H1 (cell line): ENCODE data around the gene POLR2F. TPM values are rescaled to one million over a fixed set of nuclear protein-coding genes. Genes with fewer than 3 reads are reported as not detected.

Experiments used
- CTCF ChIA-PET: fragments of 300-600 bp; sonication (Branson Sonifier 250); formaldehyde crosslinking; loops from one replicate; lab custom pipeline; 2021; ENCODE audit not compliant: partially characterized antibody; lab: Charles Lee
- POLR2A ChIA-PET: fragments of 300-600 bp; sonication (Branson Sonifier 250); formaldehyde crosslinking; loops from one replicate; lab custom pipeline; 2021; ENCODE audit warnings: inconsistent platforms; ENCODE audit not compliant: partially characterized antibody; lab: Charles Lee
- DNase-seq, 2 experiments: peaks; one replicate each; pipeline versions ENCODE4 v3.0.0 to v3.0.0-alpha.2; 2010 to 2022; ENCODE audit warnings: low spot score in 2 of 2, low read depth in 1 of 2, mixed read lengths in 1 of 2
- FAIRE-seq: peaks from 2 replicates; lab custom pipeline; 2011; peaks lifted over from hg19 to GRCh38; lab: Jason Lieb, UNC
- H2AFZ ChIP-seq: 2 replicates; pipeline ENCODE4 v1.8.1; 2012; ENCODE audit warnings: low read length, inconsistent platforms
- H2AK5ac ChIP-seq: 2 replicates; pipeline ENCODE4 v1.6.1; 2013; ENCODE audit warnings: low read depth, low read length
- H2BK120ac ChIP-seq: replicated peaks from 2 replicates; pipeline ENCODE3; 2013; ENCODE audit warnings: low read depth, low read length, inconsistent platforms
- H2BK12ac ChIP-seq: 2 replicates; pipeline ENCODE4 v1.6.1; 2013; ENCODE audit warnings: low read depth, low read length
- H2BK15ac ChIP-seq: 2 replicates; pipeline ENCODE4 v1.6.1; 2013; ENCODE audit warnings: low read length
- H2BK20ac ChIP-seq: 2 replicates; pipeline ENCODE4 v1.6.1; 2013; ENCODE audit warnings: low read length
- H2BK5ac ChIP-seq: 2 replicates; pipeline ENCODE4 v1.6.1; 2013; ENCODE audit warnings: low read depth, low read length
- H3K14ac ChIP-seq: 2 replicates; pipeline ENCODE4 v1.6.1; 2013; ENCODE audit warnings: inconsistent platforms; ENCODE audit not compliant: insufficient read length
- H3K18ac ChIP-seq: 2 replicates; pipeline ENCODE4 v1.6.1; 2013; ENCODE audit warnings: low read length; ENCODE audit errors: extremely low read depth
- H3K23ac ChIP-seq: 2 replicates; pipeline ENCODE4 v1.6.1; 2013; ENCODE audit warnings: inconsistent platforms; ENCODE audit not compliant: insufficient read length
- H3K23me2 ChIP-seq: 2 replicates; pipeline ENCODE4 v1.6.1; 2013; ENCODE audit warnings: low read depth, low read length
- H3K27ac ChIP-seq: 2 replicates; pipeline ENCODE4 v1.6.1; 2011; ENCODE audit warnings: low read depth, low read length, inconsistent platforms
- H3K27me3 ChIP-seq, 4 experiments: replicated peaks in 1 of 4; 1 replicate in 1 of 4; 2 replicates in 3 of 4; pipeline versions ENCODE4 v1.6.1 to v1.8.1; 2011 to 2013; ENCODE audit warnings: low read length in 3 of 4, mild to moderate bottlenecking in 3 of 4, inconsistent platforms in 2 of 4, mixed read lengths in 2 of 4, moderate library complexity in 1 of 4; ENCODE audit not compliant: control insufficient read depth in 3 of 4, insufficient read depth in 3 of 4; ENCODE audit errors: extremely low read depth in 1 of 4
- H3K36me3 ChIP-seq, 4 experiments: 2 replicates each; pipeline versions ENCODE4 v1.6.1 to v1.8.1; 2011 to 2013; ENCODE audit warnings: mild to moderate bottlenecking in 4 of 4, low read length in 3 of 4, moderate library complexity in 2 of 4, control low read depth in 1 of 4, inconsistent platforms in 1 of 4; ENCODE audit not compliant: insufficient read depth in 4 of 4, control insufficient read depth in 2 of 4
- H3K4ac ChIP-seq: replicated peaks from 2 replicates; pipeline ENCODE3; 2013; ENCODE audit warnings: low read length, low read depth, mixed read lengths, inconsistent platforms; ENCODE audit not compliant: insufficient read length
- H3K4me1 ChIP-seq, 4 experiments: replicated peaks in 1 of 4; 1 replicate in 1 of 4; 2 replicates in 3 of 4; pipeline versions ENCODE4 v1.6.1 to v1.8.1; 2011 to 2013; ENCODE audit warnings: low read length in 3 of 4, inconsistent platforms in 2 of 4, mixed read lengths in 1 of 4; ENCODE audit not compliant: insufficient read depth in 4 of 4, control insufficient read depth in 3 of 4
- H3K4me2 ChIP-seq, 2 experiments: 2 replicates each; pipeline versions ENCODE4 v1.6.1 to v1.8.1; 2011 to 2013; ENCODE audit warnings: low read depth in 2 of 2, low read length in 2 of 2, control low read depth in 1 of 2, inconsistent platforms in 1 of 2, mild to moderate bottlenecking in 1 of 2; ENCODE audit not compliant: insufficient read depth in 1 of 2
- H3K4me3 ChIP-seq, 4 experiments: fragments of 200-600, 300-600 bp in 1 of 4; sonication (generic), shearing (Covaris generic), sonication (Bioruptor Twin) in 1 of 4; 2 replicates each; pipeline versions ENCODE4 v1.5.1 to v1.8.1; 2011 to 2016; ENCODE audit warnings: low read length in 4 of 4, low read depth in 3 of 4, control low read depth in 2 of 4, inconsistent platforms in 2 of 4, mild to moderate bottlenecking in 2 of 4, mixed read lengths in 1 of 4, moderate library complexity in 1 of 4; ENCODE audit not compliant: insufficient read depth in 2 of 4; ENCODE audit errors: extremely low read depth in 1 of 4
- H3K56ac ChIP-seq: replicated peaks from 2 replicates; pipeline ENCODE3; 2013; ENCODE audit warnings: low read depth, mild to moderate bottlenecking, mixed read lengths, low read length, inconsistent platforms; ENCODE audit not compliant: insufficient read length
- H3K79me1 ChIP-seq: 2 replicates; pipeline ENCODE4 v1.6.1; 2013; ENCODE audit warnings: low read depth, low read length, control low read depth
- H3K79me2 ChIP-seq, 2 experiments: 2 replicates each; pipeline versions ENCODE4 v1.6.1 to v1.8.1; 2012 to 2013; ENCODE audit warnings: low read length in 2 of 2, mild to moderate bottlenecking in 2 of 2, inconsistent platforms in 1 of 2; ENCODE audit not compliant: insufficient read depth in 2 of 2, control insufficient read depth in 1 of 2
- H3K9ac ChIP-seq, 4 experiments: replicated peaks in 1 of 4; 1 replicate in 1 of 4; 2 replicates in 3 of 4; pipeline versions ENCODE4 v1.6.1 to v1.8.1; 2011 to 2013; ENCODE audit warnings: low read depth in 3 of 4, low read length in 3 of 4, control low read depth in 2 of 4, mild to moderate bottlenecking in 2 of 4, moderate library complexity in 2 of 4, inconsistent platforms in 1 of 4; ENCODE audit errors: extremely low read depth in 1 of 4
- H3K9me3 ChIP-seq, 2 experiments: 2 replicates each; pipeline versions ENCODE4 v1.6.1 to v1.8.1; 2012 to 2013; ENCODE audit warnings: mild to moderate bottlenecking in 2 of 2, moderate library complexity in 2 of 2, control low read depth in 1 of 2, inconsistent platforms in 1 of 2, low read depth in 1 of 2, low read length in 1 of 2, mixed read lengths in 1 of 2; ENCODE audit not compliant: insufficient read depth in 2 of 2
- H4K20me1 ChIP-seq, 2 experiments: replicated peaks in 1 of 2; 2 replicates each; pipeline versions ENCODE3 to v1.8.1; 2011 to 2013; ENCODE audit warnings: inconsistent platforms in 2 of 2, low read length in 2 of 2, mild to moderate bottlenecking in 1 of 2; ENCODE audit not compliant: insufficient read depth in 2 of 2, control insufficient read depth in 1 of 2
- H4K5ac ChIP-seq: 2 replicates; pipeline ENCODE4 v1.6.1; 2013; ENCODE audit warnings: low read length, low read depth, mixed read lengths, inconsistent platforms; ENCODE audit not compliant: insufficient read length
- H4K8ac ChIP-seq: 2 replicates; pipeline ENCODE4 v1.8.0; 2013; ENCODE audit warnings: mild to moderate bottlenecking, moderate library complexity, low read length, inconsistent platforms; ENCODE audit not compliant: insufficient read depth; ENCODE audit errors: extremely low read depth
- H4K91ac ChIP-seq: replicated peaks from 2 replicates; pipeline ENCODE3; 2013; ENCODE audit warnings: low read length, mixed read lengths, inconsistent platforms; ENCODE audit not compliant: insufficient read length
- CHD2 ChIP-seq: IDR thresholded peaks from 2 replicates; pipeline ENCODE4 v1.6.1; 2012; ENCODE audit warnings: low read length, improper control_type of control experiment
- TCF12 ChIP-seq: IDR thresholded peaks from 2 replicates; pipeline ENCODE4 v1.6.1; 2011; ENCODE audit warnings: low read depth, mild to moderate bottlenecking, low read length
- WGBS, 2 experiments: shearing (Covaris generic) in 1 of 2; methylation state at CpG; one replicate each; pipeline versions ENCODE4 v1.1.6 to v1.1.7; 2013 to 2015; ENCODE audit warnings: low lambda C conversion rate in 2 of 2, mixed read lengths in 2 of 2, inconsistent platforms in 1 of 2, low coverage in 1 of 2, missing lambda C conversion rate in 1 of 2; ENCODE audit not compliant: insufficient replicate concordance in 2 of 2, insufficient coverage in 1 of 2, insufficient read length in 1 of 2; ENCODE audit errors: extremely low coverage in 1 of 2, missing lambda C conversion rate in 1 of 2; 5-methylcytosine and 5-hydroxymethylcytosine counted together
- polyA plus RNA-seq, 7 experiments: library from polyadenylated mRNA; depleted of rRNA in 3 of 7; stranded (reverse) in 5 of 7; unstranded in 2 of 7; fragments of >200 nt in 5 of 7; fragments of 200-250 nt in 2 of 7; gene quantifications; 1 replicate in 5 of 7; 2 replicates in 1 of 7; 4 replicates in 1 of 7; pipeline versions ENCODE4 v1.2.1 to v1.2.3, GENCODE V29; 2011 to 2013; ENCODE audit warnings: missing spikeins in 2 of 7, mixed read lengths in 2 of 7
- total RNA-seq: library from RNA; stranded (reverse); fragmentation: NEBNext Ultra II Directional; extraction: Animal tissue kit (Norgen Biotek cat#: 25700); gene quantifications from 2 replicates; pipeline ENCODE4 v1.2.1, GENCODE V29; 2021

POLR2F gene
- total and polyA plus RNA-seq, 2 of the 8 experiments (the other 6 are each of a cell fraction or from before 2014, with no cell fraction given) = 150 to 176 TPM

- Histone ChIP-seq H3K9ac (no peak overlapping the region), H2BK20ac (no peak overlapping the region), H3K56ac (no peak overlapping the region), H3K23me2 (no peaks in the 10 kb centered on the region), H3K9me3 (no peaks in the 10 kb centered on the region), H2BK12ac (no peak overlapping the region), H3K79me1 (no peaks in the 10 kb centered on the region), H3K4me2 (no peak overlapping the region), H3K4me1 (peaks cover 0 to 22% (median 8%) of the 10 kb centered on the region in 4 experiments; a peak in 5 of 7 replicates), H3K4ac (no peak overlapping the region), H4K91ac (no peak overlapping the region), H3K27ac (no peak overlapping the region), H3K23ac (no peak overlapping the region), H2BK120ac (no peak overlapping the region), H3K4me3 (no peak overlapping the region), H2BK5ac (no peak overlapping the region), H3K14ac (no peak overlapping the region), H3K27me3 (no peaks in the 10 kb centered on the region; a peak in 2 of 7 replicates), H2AFZ (no peak overlapping the region), H3K18ac (no peak overlapping the region), H4K8ac (no peak overlapping the region), H4K20me1 (no peaks in the 10 kb centered on the region), H4K5ac (no peak overlapping the region), H3K36me3 (no peaks in the 10 kb centered on the region), H2AK5ac (no peak overlapping the region), H3K79me2 (no peaks in the 10 kb centered on the region), H2BK15ac (no peak overlapping the region)
- POLR2A ChIA-PET = interaction anchor here (1.0 to 2.7 kb wide), 3 partner anchors 10 to 89 kb away, joined by 3 to 8 read pairs (median 4); partner anchors contain the start of genes MICALL1 and SOX10
- CTCF ChIA-PET = interaction anchor here (0.6 to 4.3 kb wide), 6 partner anchors 11 to 402 kb away, joined by 3 to 20 read pairs (median 4); partner anchors contain the start of gene SOX10
- WGBS, 2 experiments = 93% methylated on average over 6 of the region's 6 CpGs; no CpG with 5 or more reads in 1 of the 2 experiments
- no peak for FAIRE-seq
- no peak for DNase-seq
- TF ChIP-seq CHD2 (no peak), TCF12 (no peak)
These were observed 41.5 kb downstream of the POLR2F start for GRCh38 chr22:37994982-37995381.
